Adipose tissue (tissue), 3 donors: Measurements from ENCODE around the gene HDGFL1. TPM values are rescaled to one million over a fixed set of nuclear protein-coding genes. Genes with fewer than 3 reads are reported as not detected.

ENCODE experiments used
- H3K27ac ChIP-seq: one replicate; pipeline ENCODE4 v1.5.1; 2013; ENCODE audit warnings: low read depth, low read length
- WGBS, 3 donors: extraction: QIAGEN DNeasy Blood & Tissue Kit; methylation state at CpG; one replicate each; pipeline ENCODE4 v1.1.7; 2013; 5-methylcytosine and 5-hydroxymethylcytosine counted together
- polyA plus RNA-seq, 3 donors: library from polyadenylated mRNA; stranded (reverse); fragments of 200-250 nt; gene quantifications; one replicate each; pipeline ENCODE4 v1.2.3, GENCODE V29; 2013
- donor health status: healthy with polysubstance abuse.
- donor health status: Bipolar disorder and iron deficiency.
- donor health status: healthy.

Gene HDGFL1
- polyA plus RNA-seq = not detected

- H3K27ac ChIP-seq = no peak within 1 kb of the TSS
- 91 to 96% (median 96%) methylated on average over 86 to 89 of the region's 89 CpGs for WGBS, 3 donors
These were observed at the start of gene HDGFL1 for GRCh38 chr6:22569281-22570184. Gene HDGFL1, plus strand, starts transcription at chr6:22569566. Its CDS starts 10 bp downstream, at chr6:22569576.

- no peak overlapping the region for H3K27ac ChIP-seq
- 80 to 96% (median 95%) methylated on average over 4 of the region's 4 CpGs for WGBS, 3 donors
These were observed 48.3 kb upstream of the HDGFL1 start for GRCh38 chr6:22521035-22521434.

DNA sequence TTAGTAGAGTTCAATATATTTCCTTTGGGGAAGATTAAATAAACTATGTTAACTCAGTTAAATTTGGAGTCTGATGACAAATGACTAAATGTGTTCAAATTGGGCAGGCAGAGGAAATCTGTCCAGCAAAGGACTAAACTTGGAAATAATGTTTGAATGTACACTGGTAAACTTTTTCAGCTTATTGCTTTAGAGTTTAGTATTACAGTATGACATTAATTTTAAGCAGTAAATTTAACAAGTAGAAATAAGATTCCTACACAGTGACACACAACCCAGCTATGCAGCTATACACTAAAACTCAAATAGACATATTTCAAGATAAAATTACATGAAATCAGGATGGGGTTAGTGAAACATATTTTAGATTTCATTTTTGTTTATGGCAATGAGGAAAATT is 42.6 kb upstream of the HDGFL1 start:
- no peak overlapping the region for H3K27ac ChIP-seq

GRCh38 chr6:22529866-22530265 is 39.5 kb upstream of the HDGFL1 start:
- H3K27ac ChIP-seq = no peak overlapping the region
- 97 to 100% (median 98%) methylated on average over 1 of the region's 1 CpG for WGBS, 3 donors

DNA sequence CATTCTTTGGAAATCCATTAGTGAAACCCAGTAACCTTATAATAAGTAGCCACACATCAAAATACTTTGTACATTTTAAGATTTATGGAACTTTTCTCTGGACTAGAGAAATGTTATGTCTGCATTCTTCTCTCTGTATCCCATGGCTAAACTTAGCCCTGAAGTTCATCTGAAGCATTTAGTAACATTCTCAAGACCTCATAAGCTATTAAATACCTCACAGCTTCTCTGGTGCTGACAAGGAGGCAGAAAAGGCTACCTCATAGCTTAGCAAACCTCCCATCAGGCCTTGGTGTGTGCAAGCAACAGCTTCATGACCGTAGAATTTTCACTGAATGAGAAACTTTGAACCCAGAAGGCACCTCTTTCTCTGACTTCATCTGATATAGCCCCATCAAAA is 38.9 kb upstream of the HDGFL1 start:
- no peak overlapping the region for H3K27ac ChIP-seq
- 50 to 94% (median 92%) methylated on average over 1 of the region's 1 CpG for WGBS, 3 donors

GRCh38 chr6:22536122-22536521 is 33.2 kb upstream of the HDGFL1 start:
- WGBS, 3 donors = 81 to 97% (median 91%) methylated on average over 4 of the region's 4 CpGs
- no peak overlapping the region for H3K27ac ChIP-seq

GRCh38 chr6:22544476-22544875 is 24.9 kb upstream of the HDGFL1 start:
- H3K27ac ChIP-seq = no peak overlapping the region

GRCh38 chr6:22545051-22545450 is 24.3 kb upstream of the HDGFL1 start:
- H3K27ac ChIP-seq = no peak overlapping the region
- WGBS, 3 donors = 93 to 95% (median 94%) methylated on average over 2 of the region's 2 CpGs

DNA sequence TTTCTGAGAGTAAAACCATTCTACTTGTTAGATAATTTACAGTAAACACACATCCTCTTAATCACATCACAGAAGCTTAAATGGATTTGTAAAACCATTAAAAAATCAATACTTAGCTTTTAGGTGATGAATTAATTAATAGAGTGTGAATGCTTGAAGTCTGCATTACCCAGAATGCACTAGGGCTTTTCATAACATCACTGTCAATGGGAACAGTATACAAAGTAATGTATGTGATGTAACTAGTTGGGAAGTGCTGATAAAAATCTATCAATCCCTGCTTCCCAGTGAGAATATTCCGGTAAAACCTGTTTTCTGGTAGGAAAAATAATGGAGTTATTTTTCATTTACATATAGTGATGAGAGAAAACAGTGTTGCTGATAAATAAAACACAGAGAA is 23.1 kb upstream of the HDGFL1 start:
- WGBS, 3 donors = 92 to 93% (median 93%) methylated on average over 1 of the region's 1 CpG
- no peak overlapping the region for H3K27ac ChIP-seq

DNA sequence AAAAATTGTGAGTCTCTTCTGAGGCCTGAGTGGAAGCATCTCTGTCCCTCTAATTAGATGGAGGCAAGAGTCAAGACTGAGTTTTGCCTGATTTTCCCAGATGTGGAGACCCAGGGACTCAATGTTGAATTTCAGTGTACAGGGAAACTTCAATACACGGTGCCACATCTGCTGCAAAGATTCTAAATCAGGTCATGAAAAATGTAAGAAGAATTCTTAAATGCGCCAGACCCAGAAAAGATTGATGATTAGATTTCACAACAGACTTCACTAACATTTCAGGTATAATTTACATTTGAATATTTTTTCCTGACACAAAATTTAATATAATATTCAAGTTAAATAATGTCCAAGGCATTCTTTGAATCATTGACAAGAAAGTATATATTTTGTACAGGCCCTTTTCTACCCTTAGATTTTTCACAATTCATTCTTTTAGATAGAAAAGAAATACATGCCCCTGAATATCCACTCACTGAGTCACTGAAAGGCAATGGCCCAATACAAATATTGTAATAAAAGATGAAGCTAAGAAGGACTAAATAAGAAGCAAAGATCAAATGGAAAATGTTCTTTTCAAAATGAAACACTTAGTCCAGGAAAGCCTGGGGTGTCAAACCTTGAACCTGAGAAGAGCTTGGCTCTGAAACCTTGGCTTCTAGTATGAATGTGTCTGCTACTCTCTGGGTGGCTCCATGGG is 18.2 kb upstream of the HDGFL1 start:
- 89 to 92% (median 91%) methylated on average over 2 of the region's 2 CpGs for WGBS, 3 donors
- no peak overlapping the region for H3K27ac ChIP-seq

GRCh38 chr6:22556266-22556665 is 13.1 kb upstream of the HDGFL1 start:
- H3K27ac ChIP-seq = no peak overlapping the region
- 52 to 63% (median 60%) methylated on average over 2 of the region's 2 CpGs for WGBS, 3 donors

- 76 to 93% (median 87%) methylated on average over 6 of the region's 6 CpGs for WGBS, 3 donors
- H3K27ac ChIP-seq = no peak overlapping the region
These were observed 12.4 kb upstream of the HDGFL1 start for GRCh38 chr6:22557007-22557406.

GRCh38 chr6:22558288-22558882 is 11.0 kb upstream of the HDGFL1 start:
- WGBS, 3 donors = 84 to 95% (median 87%) methylated on average over 1 of the region's 1 CpG
- no peak overlapping the region for H3K27ac ChIP-seq

GRCh38 chr6:22568854-22569253 is 512 bp upstream of the HDGFL1 start:
- 94 to 96% (median 94%) methylated on average over 6 of the region's 6 CpGs for WGBS, 3 donors

DNA sequence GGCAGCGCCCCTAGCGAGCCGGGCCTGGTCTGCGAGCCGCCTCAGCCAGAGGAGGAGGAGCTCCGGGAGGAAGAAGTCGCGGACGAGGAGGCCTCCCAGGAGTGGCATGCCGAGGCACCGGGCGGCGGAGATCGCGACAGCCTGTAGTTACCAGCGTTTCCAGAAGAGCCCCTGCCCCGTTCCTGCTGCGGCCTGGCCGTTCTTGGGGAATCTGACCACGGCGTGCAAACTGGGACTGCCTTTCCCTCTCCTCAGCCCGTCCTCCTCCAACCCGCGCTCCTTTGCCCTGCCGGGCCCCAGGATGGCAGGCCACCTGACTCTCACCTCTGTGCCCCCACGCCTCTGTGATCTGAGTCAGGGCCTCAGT is 802 bp downstream of the HDGFL1 start:
- WGBS, 3 donors = 92 to 96% (median 95%) methylated on average over 15 to 26 of the region's 26 CpGs
- H3K27ac ChIP-seq = no peak overlapping the region

More at GRCh38 chr6:22568854-22569253, 512 bp upstream of the HDGFL1 start:
- no peak overlapping the region for H3K27ac ChIP-seq

- H3K27ac ChIP-seq = no peak overlapping the region
- WGBS, 3 donors = 77 to 88% (median 85%) methylated on average over 2 of the region's 2 CpGs
These were observed 5.8 kb downstream of the HDGFL1 start for GRCh38 chr6:22575190-22575589.

DNA sequence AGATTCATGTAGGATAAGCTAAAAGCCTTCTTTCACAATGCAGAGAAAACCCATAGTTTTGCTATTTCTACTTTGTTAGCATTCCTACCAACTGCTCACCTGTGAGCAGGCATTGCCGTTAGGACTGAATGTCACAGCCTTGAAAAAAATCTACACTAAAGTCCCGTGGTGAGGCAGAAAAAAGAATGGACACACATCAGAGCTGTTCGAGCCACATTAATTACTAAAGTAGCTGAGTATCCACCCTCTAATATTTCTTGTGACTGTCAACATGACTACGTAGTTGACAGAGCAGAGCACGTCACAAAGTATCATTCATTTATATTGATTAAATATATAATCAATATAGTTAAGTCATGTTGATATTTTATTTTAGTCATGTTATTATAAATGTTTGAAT is 10.1 kb downstream of the HDGFL1 start:
- H3K27ac ChIP-seq = no peak overlapping the region
- WGBS, 3 donors = 56 to 95% (median 91%) methylated on average over 5 of the region's 5 CpGs

DNA sequence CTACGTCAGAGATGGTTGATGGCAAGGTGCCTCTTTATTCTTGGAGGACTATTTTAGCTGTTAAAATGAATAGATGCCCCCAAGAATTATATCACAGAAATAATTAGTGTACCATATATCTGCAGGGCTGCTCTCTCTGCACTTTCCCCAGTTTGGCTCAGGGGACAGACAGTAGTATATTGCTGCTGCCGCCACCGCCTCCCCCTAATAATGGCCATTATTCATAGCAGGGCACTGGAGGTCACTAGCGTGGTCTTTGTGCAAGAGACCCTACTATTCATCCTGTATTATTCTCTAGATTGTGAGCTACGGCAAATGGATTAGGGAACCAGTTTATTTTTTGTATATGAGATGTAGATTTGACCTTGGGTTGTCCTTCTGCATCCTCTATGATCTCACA is 11.0 kb downstream of the HDGFL1 start:
- 89 to 94% (median 94%) methylated on average over 5 of the region's 5 CpGs for WGBS, 3 donors
- no peak overlapping the region for H3K27ac ChIP-seq

GRCh38 chr6:22582417-22583205 is 13.2 kb downstream of the HDGFL1 start:
- 78 to 86% (median 85%) methylated on average over 4 of the region's 4 CpGs for WGBS, 3 donors
- no peak overlapping the region for H3K27ac ChIP-seq
